ENCODE data around the gene TTC14.

The TTC14 gene

GRCh38 chr3:180640987-180641386, 39.0 kb downstream of the TTC14 start:
- Histone ChIP-seq H3K9me3 (ENCODE audit: control insufficient read depth, low read length) (no peaks in the 10 kb centered on the region), H3K9ac (ENCODE audit: low read length) (no peak overlapping the region), H3K36me3 (ENCODE audit: control insufficient read depth in 1 of 2, insufficient read depth in 2 of 2, low read depth in 1 of 2, low read length in 2 of 2) (no peaks in the 10 kb centered on the region), H3K18ac (ENCODE audit: low read depth in 1 of 2, low read length in 2 of 2) (no peak overlapping the region), H3K4me1 (ENCODE audit: control insufficient read depth, insufficient read depth, low read depth, low read length) (no peaks in the 10 kb centered on the region), H3K4ac (ENCODE audit: low read depth in 1 of 2, low read length in 2 of 2) (no peak overlapping the region), H3K4me3 (ENCODE audit: insufficient read depth in 1 of 2, low read depth in 1 of 2, low read length in 2 of 2) (no peak overlapping the region), H4K8ac (ENCODE audit: low read length) (no peak overlapping the region), H2BK12ac (ENCODE audit: low read length in 2 of 2) (no peak overlapping the region), H2AK5ac (ENCODE audit: low read length, severe bottlenecking) (no peak overlapping the region), H3K23ac (ENCODE audit: low read length in 2 of 2) (no peak overlapping the region), H3K14ac (ENCODE audit: low read length in 2 of 2) (no peak overlapping the region), H3K4me2 (ENCODE audit: low read length, poor library complexity, severe bottlenecking) (no peak overlapping the region), H2BK5ac (ENCODE audit: low read depth, low read length, poor library complexity, severe bottlenecking) (no peak overlapping the region), H3K27me3 (ENCODE audit: control insufficient read depth in 1 of 2, insufficient read depth in 1 of 2, low read length in 2 of 2) (no peaks in the 10 kb centered on the region), H3K27ac (ENCODE audit: low read length, poor library complexity, severe bottlenecking) (no peak overlapping the region), H2BK120ac (ENCODE audit: low read depth, low read length) (no peak overlapping the region), H2BK15ac (ENCODE audit: low read depth, poor library complexity, severe bottlenecking) (no peak overlapping the region), H4K91ac (ENCODE audit: low read length) (no peak overlapping the region), H2AFZ (ENCODE audit: low read depth, low read length) (no peak overlapping the region), H3K79me1 (replicated peaks; ENCODE audit: low read length, poor library complexity, severe bottlenecking) (no peaks in the 10 kb centered on the region)
- DNase-seq, result no peak

- Histone ChIP-seq H3K14ac (ENCODE audit: low read length in 2 of 2) (no peak overlapping the region), H3K4me1 (ENCODE audit: control insufficient read depth, insufficient read depth, low read depth, low read length) (no peaks in the 10 kb centered on the region), H3K27ac (ENCODE audit: low read length, poor library complexity, severe bottlenecking) (no peak overlapping the region), H3K18ac (ENCODE audit: low read depth in 1 of 2, low read length in 2 of 2) (no peak overlapping the region), H3K79me1 (replicated peaks; ENCODE audit: low read length, poor library complexity, severe bottlenecking) (no peaks in the 10 kb centered on the region), H3K9me3 (ENCODE audit: control insufficient read depth, low read length) (no peaks in the 10 kb centered on the region), H3K9ac (ENCODE audit: low read length) (no peak overlapping the region), H2AFZ (ENCODE audit: low read depth, low read length) (no peak overlapping the region), H2BK120ac (ENCODE audit: low read depth, low read length) (no peak overlapping the region), H4K91ac (ENCODE audit: low read length) (no peak overlapping the region), H2BK5ac (ENCODE audit: low read depth, low read length, poor library complexity, severe bottlenecking) (no peak overlapping the region), H2AK5ac (ENCODE audit: low read length, severe bottlenecking) (no peak overlapping the region), H3K36me3 (ENCODE audit: control insufficient read depth in 1 of 2, insufficient read depth in 2 of 2, low read depth in 1 of 2, low read length in 2 of 2) (no peaks in the 10 kb centered on the region), H3K4me2 (ENCODE audit: low read length, poor library complexity, severe bottlenecking) (no peak overlapping the region), H3K23ac (ENCODE audit: low read length in 2 of 2) (no peak overlapping the region), H4K8ac (ENCODE audit: low read length) (no peak overlapping the region), H3K4me3 (ENCODE audit: insufficient read depth in 1 of 2, low read depth in 1 of 2, low read length in 2 of 2) (no peak overlapping the region), H2BK12ac (ENCODE audit: low read length in 2 of 2) (no peak overlapping the region), H3K27me3 (ENCODE audit: control insufficient read depth in 1 of 2, insufficient read depth in 1 of 2, low read length in 2 of 2) (no peaks in the 10 kb centered on the region), H2BK15ac (ENCODE audit: low read depth, poor library complexity, severe bottlenecking) (no peak overlapping the region), H3K4ac (ENCODE audit: low read depth in 1 of 2, low read length in 2 of 2) (no peak overlapping the region)
- no CpG with 5 or more reads among the region's 1 CpG for WGBS
- DNase-seq, result no peak
These were observed 44.3 kb downstream of the TTC14 start for GRCh38 chr3:180646187-180646790.

GRCh38 chr3:180656406-180656805, 54.4 kb downstream of the TTC14 start:
- Histone ChIP-seq H3K4ac (ENCODE audit: low read depth in 1 of 2, low read length in 2 of 2) (no peak overlapping the region), H3K9me3 (ENCODE audit: control insufficient read depth, low read length) (no peaks in the 10 kb centered on the region), H3K4me2 (ENCODE audit: low read length, poor library complexity, severe bottlenecking) (no peak overlapping the region), H3K27me3 (ENCODE audit: control insufficient read depth in 1 of 2, insufficient read depth in 1 of 2, low read length in 2 of 2) (no peaks in the 10 kb centered on the region), H2BK12ac (ENCODE audit: low read length in 2 of 2) (no peak overlapping the region), H2BK15ac (ENCODE audit: low read depth, poor library complexity, severe bottlenecking) (no peak overlapping the region), H2BK5ac (ENCODE audit: low read depth, low read length, poor library complexity, severe bottlenecking) (no peak overlapping the region), H3K36me3 (ENCODE audit: control insufficient read depth in 1 of 2, insufficient read depth in 2 of 2, low read depth in 1 of 2, low read length in 2 of 2) (no peaks in the 10 kb centered on the region), H3K79me1 (replicated peaks; ENCODE audit: low read length, poor library complexity, severe bottlenecking) (no peaks in the 10 kb centered on the region), H2AFZ (ENCODE audit: low read depth, low read length) (no peak overlapping the region), H4K8ac (ENCODE audit: low read length) (no peak overlapping the region), H3K18ac (ENCODE audit: low read depth in 1 of 2, low read length in 2 of 2) (no peak overlapping the region), H3K27ac (ENCODE audit: low read length, poor library complexity, severe bottlenecking) (no peak overlapping the region), H2AK5ac (ENCODE audit: low read length, severe bottlenecking) (no peak overlapping the region), H3K23ac (ENCODE audit: low read length in 2 of 2) (no peak overlapping the region), H3K4me1 (ENCODE audit: control insufficient read depth, insufficient read depth, low read depth, low read length) (no peaks in the 10 kb centered on the region), H3K9ac (ENCODE audit: low read length) (no peak overlapping the region), H2BK120ac (ENCODE audit: low read depth, low read length) (no peak overlapping the region), H3K4me3 (ENCODE audit: insufficient read depth in 1 of 2, low read depth in 1 of 2, low read length in 2 of 2) (no peak overlapping the region), H3K14ac (ENCODE audit: low read length in 2 of 2) (no peak overlapping the region), H4K91ac (ENCODE audit: low read length) (no peak overlapping the region)
- 61% methylated on average over 4 of the region's 4 CpGs for WGBS
- no peak for DNase-seq

GRCh38 chr3:180657094-180657493, 55.1 kb downstream of the TTC14 start:
- Histone ChIP-seq H3K9me3 (ENCODE audit: control insufficient read depth, low read length) (no peaks in the 10 kb centered on the region), H3K18ac (ENCODE audit: low read depth in 1 of 2, low read length in 2 of 2) (no peak overlapping the region), H2AFZ (ENCODE audit: low read depth, low read length) (no peak overlapping the region), H4K8ac (ENCODE audit: low read length) (no peak overlapping the region), H3K4me2 (ENCODE audit: low read length, poor library complexity, severe bottlenecking) (no peak overlapping the region), H3K36me3 (ENCODE audit: control insufficient read depth in 1 of 2, insufficient read depth in 2 of 2, low read depth in 1 of 2, low read length in 2 of 2) (no peaks in the 10 kb centered on the region), H3K23ac (ENCODE audit: low read length in 2 of 2) (no peak overlapping the region), H3K14ac (ENCODE audit: low read length in 2 of 2) (no peak overlapping the region), H3K27me3 (ENCODE audit: control insufficient read depth in 1 of 2, insufficient read depth in 1 of 2, low read length in 2 of 2) (no peaks in the 10 kb centered on the region), H2BK12ac (ENCODE audit: low read length in 2 of 2) (no peak overlapping the region), H3K79me1 (replicated peaks; ENCODE audit: low read length, poor library complexity, severe bottlenecking) (no peaks in the 10 kb centered on the region), H2BK15ac (ENCODE audit: low read depth, poor library complexity, severe bottlenecking) (no peak overlapping the region), H3K4me3 (ENCODE audit: insufficient read depth in 1 of 2, low read depth in 1 of 2, low read length in 2 of 2) (peak overlapping the region in 1 of 2 experiments; percentile 24), H2BK120ac (ENCODE audit: low read depth, low read length) (no peak overlapping the region), H3K4me1 (ENCODE audit: control insufficient read depth, insufficient read depth, low read depth, low read length) (no peaks in the 10 kb centered on the region), H2AK5ac (ENCODE audit: low read length, severe bottlenecking) (no peak overlapping the region), H3K9ac (ENCODE audit: low read length) (peak overlapping the region; percentile 7), H3K27ac (ENCODE audit: low read length, poor library complexity, severe bottlenecking) (no peak overlapping the region), H4K91ac (ENCODE audit: low read length) (no peak overlapping the region), H2BK5ac (ENCODE audit: low read depth, low read length, poor library complexity, severe bottlenecking) (no peak overlapping the region), H3K4ac (ENCODE audit: low read depth in 1 of 2, low read length in 2 of 2) (no peak overlapping the region)
- no peak for DNase-seq
- 85% methylated on average over 3 of the region's 4 CpGs for WGBS

All from mesenchymal stem cell (in vitro differentiated cells and primary cell).